GM18505 (cell line): ENCODE data around the gene GLIS1.

ENCODE experiments used
- ATAC-seq: cut with Tn5 transposase; IDR thresholded peaks from one replicate; pipeline ENCODE4 v1.9.1; 2021; ENCODE audit not compliant: unreplicated experiment
- POLR2A ChIP-seq: IDR thresholded peaks from 4 replicates; pipeline ENCODE4 v1.6.1; 2011; ENCODE audit warnings: borderline replicate concordance; ENCODE audit not compliant: insufficient read depth, insufficient read length; ENCODE audit errors: extremely low read depth

The GLIS1 gene

GRCh38 chr1:53718443-53718842 lies 20.5 kb downstream of the GLIS1 start:
- no peak for TF ChIP-seq POLR2A
- ATAC-seq: no peak

GRCh38 chr1:53717025-53717804 lies 21.7 kb downstream of the GLIS1 start:
- TF ChIP-seq POLR2A: no peak
- no peak for ATAC-seq

- ATAC-seq: no peak
Observed at GRCh38 chr1:53716150-53716549, 22.8 kb downstream of the GLIS1 start.

GRCh38 chr1:53715478-53715877 lies 23.5 kb downstream of the GLIS1 start:
- no peak for ATAC-seq
- TF ChIP-seq POLR2A: no peak

More at GRCh38 chr1:53716150-53716549, 22.8 kb downstream of the GLIS1 start:
- no peak for TF ChIP-seq POLR2A

GRCh38 chr1:53712276-53712675 lies 26.7 kb downstream of the GLIS1 start:
- no peak for ATAC-seq
- TF ChIP-seq POLR2A: no peak

GRCh38 chr1:53710584-53710983 lies 28.4 kb downstream of the GLIS1 start:
- ATAC-seq: no peak

GRCh38 chr1:53708687-53709086 lies 30.3 kb downstream of the GLIS1 start:
- no peak for TF ChIP-seq POLR2A
- ATAC-seq: no peak

More at GRCh38 chr1:53710584-53710983, 28.4 kb downstream of the GLIS1 start:
- TF ChIP-seq POLR2A: no peak

GRCh38 chr1:53706356-53706755 lies 32.6 kb downstream of the GLIS1 start:
- no peak for ATAC-seq
- no peak for TF ChIP-seq POLR2A

- ATAC-seq: no peak
- TF ChIP-seq POLR2A: no peak
Observed at GRCh38 chr1:53705446-53706096, 33.4 kb downstream of the GLIS1 start.

- no peak for ATAC-seq
Observed at GRCh38 chr1:53704804-53705445, 34.0 kb downstream of the GLIS1 start.

GRCh38 chr1:53704304-53704703 lies 34.7 kb downstream of the GLIS1 start:
- ATAC-seq: no peak
- no peak for TF ChIP-seq POLR2A

More at GRCh38 chr1:53704804-53705445, 34.0 kb downstream of the GLIS1 start:
- no peak for TF ChIP-seq POLR2A

- no peak for ATAC-seq
- no peak for TF ChIP-seq POLR2A
Observed at GRCh38 chr1:53703174-53703573, 35.8 kb downstream of the GLIS1 start.

- no peak for ATAC-seq
- TF ChIP-seq POLR2A: no peak
Observed at GRCh38 chr1:53702341-53702740, 36.6 kb downstream of the GLIS1 start.

- TF ChIP-seq POLR2A: no peak
- no peak for ATAC-seq
Observed at GRCh38 chr1:53700776-53701175, 38.2 kb downstream of the GLIS1 start.

GRCh38 chr1:53699981-53700380 lies 39.0 kb downstream of the GLIS1 start:
- ATAC-seq: no peak
- no peak for TF ChIP-seq POLR2A
